GM12878 (cell line): ENCODE data around the gene PADI2.

Source experiments
- CTCF ChIP-seq, 3 experiments: IDR thresholded peaks in 2 of 3; conservative IDR thresholded peaks in 1 of 3; 2 replicates each; pipeline ENCODE4 v1.5.1; 2011; ENCODE audit warnings: low read depth in 3 of 3, low read length in 3 of 3, mild to moderate bottlenecking in 3 of 3, control low read depth in 2 of 3, moderate library complexity in 2 of 3, inconsistent platforms in 1 of 3, mixed read lengths in 1 of 3; ENCODE audit not compliant: control insufficient read depth in 2 of 3, insufficient read depth in 1 of 3; ENCODE audit errors: extremely low read depth in 1 of 3
- FOXK2 ChIP-seq: fragments of 450-650 bp; IDR thresholded peaks from 2 replicates; pipeline ENCODE4 v1.6.1; 2017; ENCODE audit warnings: mild to moderate bottlenecking, moderate library complexity
- HDAC2 ChIP-seq: fragments of 200-600 bp; sonication (generic); IDR thresholded peaks from 2 replicates; pipeline ENCODE4 v1.6.1; 2017
- NRF1 ChIP-seq: conservative IDR thresholded peaks from 2 replicates; pipeline ENCODE4 v1.6.1; 2011; ENCODE audit warnings: mild to moderate bottlenecking, low read depth, low read length, improper control_type of control experiment
- RFX5 ChIP-seq: IDR thresholded peaks from 2 replicates; pipeline ENCODE4 v1.6.1; 2011; ENCODE audit warnings: low read depth, low read length, improper control_type of control experiment

- no peak for TF ChIP-seq NRF1
- TF ChIP-seq RFX5 = no peak
- TF ChIP-seq HDAC2 = no peak
- no peak for TF ChIP-seq FOXK2
- no peak for TF ChIP-seq CTCF (IDR thresholded peaks at IDR 0.05 in 2 of 3, conservative IDR thresholded peaks at IDR 0.05 in 1 of 3; ENCODE audit: control insufficient read depth in 2 of 3, extremely low read depth in 1 of 3, insufficient read depth in 1 of 3, low read depth in 3 of 3, low read length in 3 of 3)
Measured at GRCh38 chr1:17067069-17067426, 52.2 kb downstream of the PADI2 start.
